Naive thymus-derived CD8-positive, alpha-beta T cell (primary cell): ENCODE results near the gene ECHS1. TPM values are rescaled to one million over a fixed set of nuclear protein-coding genes. Genes with fewer than 3 reads are reported as not detected.

Experiments
- ATAC-seq, 2 donors: fragments of 150-1000 bp; cut with Tn5 transposase in 1 of 2; sonication (Bioruptor Pico), chemical (Tn5 transposase) in 1 of 2; 1 replicate in 1 of 2; 2 replicates in 1 of 2; pipeline ENCODE4 v1.10.0; 2021; ENCODE audit warnings: mild to moderate bottlenecking in 2 of 2, moderate library complexity in 2 of 2
- POLR2A ChIA-PET: fragments of 350-600 bp; sonication (Branson Sonifier 250); formaldehyde crosslinking; loops from one replicate; lab custom pipeline; 2021; ENCODE audit warnings: antibody characterized with exemption; lab: Charles Lee
- DNase-seq, 10 donors: peaks; one replicate each; pipeline versions ENCODE4 v3.0.0 to v3.0.0-alpha.2; 2020 to 2022
- H3K27ac Mint-ChIP-seq, 10 donors: one replicate each; pipeline ENCODE4 v1.8.0; 2020 to 2022; ENCODE audit warnings: mild to moderate bottlenecking in 10 of 10, mixed read lengths in 10 of 10, moderate library complexity in 4 of 10, inconsistent platforms in 1 of 10
- H3K27me3 Mint-ChIP-seq, 5 donors: one replicate each; pipeline ENCODE4 v1.8.0; 2021 to 2022; ENCODE audit warnings: mixed read lengths in 5 of 5
- H3K36me3 Mint-ChIP-seq, 3 donors: one replicate each; pipeline ENCODE4 v1.8.0; 2020 to 2022; ENCODE audit warnings: mixed read lengths in 3 of 3, mild to moderate bottlenecking in 2 of 3, inconsistent platforms in 1 of 3
- H3K4me1 Mint-ChIP-seq, 4 donors: one replicate each; pipeline ENCODE4 v1.8.0; 2021 to 2022; ENCODE audit warnings: mixed read lengths in 4 of 4
- H3K4me3 Mint-ChIP-seq, 10 donors: one replicate each; pipeline ENCODE4 v1.8.0; 2020 to 2022; ENCODE audit warnings: mild to moderate bottlenecking in 10 of 10, mixed read lengths in 10 of 10, moderate library complexity in 6 of 10, inconsistent platforms in 1 of 10
- H3K9me3 Mint-ChIP-seq, 9 donors: one replicate each; pipeline ENCODE4 v1.8.0; 2020 to 2022; ENCODE audit warnings: mixed read lengths in 9 of 9, mild to moderate bottlenecking in 3 of 9, inconsistent platforms in 1 of 9, moderate library complexity in 1 of 9
- polyA plus RNA-seq, 3 donors: library from polyadenylated mRNA; unstranded; fragments of 300-500 nt; fragmentation: Illumina TruSeq; gene quantifications; one replicate each; pipeline ENCODE4 v1.2.3, GENCODE V29; 2021
- total RNA-seq, 8 experiments: library from RNA in 2 of 8; stranded (reverse) in 2 of 8; gene quantifications; one replicate each; pipeline ENCODE4 v1.2.3 and lab custom pipeline; 2021 to 2026

The ECHS1 gene
- total and polyA plus RNA-seq, 5 experiments from 2014 or later = 28.3 to 110 (median 103) TPM

- no peaks in the 10 kb centered on the region for H3K9me3 Mint-ChIP-seq
- H3K4me3 Mint-ChIP-seq = no peak overlapping the region
- ATAC-seq (no peak), DNase-seq (no peak)
- peaks cover 3 to 9% (median 5%) of the 10 kb centered on the region in 5 donors for H3K27me3 Mint-ChIP-seq
- peak overlapping the region in 1 of 10 donors; percentile 60 for H3K27ac Mint-ChIP-seq
- H3K36me3 Mint-ChIP-seq = no peaks in the 10 kb centered on the region
- POLR2A ChIA-PET = interaction anchor here (1.0 kb wide), 1 partner anchor 9 kb away, joined by 12 read pairs; no protein-coding TSS in a partner anchor
- peaks cover 5 to 15% (median 7%) of the 10 kb centered on the region in 4 donors for H3K4me1 Mint-ChIP-seq
Measured at GRCh38 chr10:133353202-133353959, 19.8 kb downstream of the ECHS1 start.

GRCh38 chr10:133351408-133352318, 21.5 kb downstream of the ECHS1 start:
- H3K27me3 Mint-ChIP-seq = peaks cover 3 to 10% (median 5%) of the 10 kb centered on the region in 5 donors
- ATAC-seq = no peak
- peaks cover 5 to 16% (median 7%) of the 10 kb centered on the region in 4 donors for H3K4me1 Mint-ChIP-seq
- DNase-seq = no peak
- H3K27ac Mint-ChIP-seq = no peak overlapping the region
- H3K9me3 Mint-ChIP-seq = no peaks in the 10 kb centered on the region
- POLR2A ChIA-PET = interaction anchor here (1.0 kb wide), 1 partner anchor 8 kb away, joined by 12 read pairs; no protein-coding TSS in a partner anchor
- no peak overlapping the region for H3K4me3 Mint-ChIP-seq
- no peaks in the 10 kb centered on the region for H3K36me3 Mint-ChIP-seq

- peaks cover 2 to 17% (median 3%) of the 10 kb centered on the region in 4 donors for H3K4me1 Mint-ChIP-seq
- no peak overlapping the region for H3K27ac Mint-ChIP-seq
- no peaks in the 10 kb centered on the region for H3K36me3 Mint-ChIP-seq
- POLR2A ChIA-PET = no interaction called here
- no peak overlapping the region for H3K4me3 Mint-ChIP-seq
- DNase-seq = no peak
- H3K9me3 Mint-ChIP-seq = no peaks in the 10 kb centered on the region
- H3K27me3 Mint-ChIP-seq = peaks cover 3 to 17% (median 5%) of the 10 kb centered on the region in 5 donors
- ATAC-seq = no peak
Measured at GRCh38 chr10:133350950-133351329, 22.2 kb downstream of the ECHS1 start.

- no peak for ATAC-seq
- peaks cover 6 to 23% (median 10%) of the 10 kb centered on the region in 5 donors for H3K27me3 Mint-ChIP-seq
- H3K36me3 Mint-ChIP-seq = no peaks in the 10 kb centered on the region
- POLR2A ChIA-PET = no interaction called here
- H3K9me3 Mint-ChIP-seq = peaks cover 0 to 1% (median 0%) of the 10 kb centered on the region in 9 donors
- no peak overlapping the region for H3K27ac Mint-ChIP-seq
- H3K4me3 Mint-ChIP-seq = no peak overlapping the region
- peaks cover 0 to 21% (median 3%) of the 10 kb centered on the region in 4 donors for H3K4me1 Mint-ChIP-seq
- no peak for DNase-seq
Measured at GRCh38 chr10:133350283-133350949, 22.7 kb downstream of the ECHS1 start.

- H3K36me3 Mint-ChIP-seq = no peaks in the 10 kb centered on the region
- POLR2A ChIA-PET = no interaction called here
- DNase-seq (no peak), ATAC-seq (no peak)
- H3K27me3 Mint-ChIP-seq = peaks cover 11 to 31% (median 13%) of the 10 kb centered on the region in 5 donors
- H3K27ac Mint-ChIP-seq = no peak overlapping the region
- H3K4me1 Mint-ChIP-seq = peaks cover 0 to 21% (median 3%) of the 10 kb centered on the region in 4 donors
- peaks cover 0 to 2% (median 0%) of the 10 kb centered on the region in 9 donors for H3K9me3 Mint-ChIP-seq
- H3K4me3 Mint-ChIP-seq = no peak overlapping the region
Measured at GRCh38 chr10:133349577-133350011, 23.6 kb downstream of the ECHS1 start.

- peaks cover 13 to 35% (median 14%) of the 10 kb centered on the region in 5 donors for H3K27me3 Mint-ChIP-seq
- POLR2A ChIA-PET = no interaction called here
- no peak for DNase-seq
- ATAC-seq = no peak
- peaks cover 0 to 2% (median 0%) of the 10 kb centered on the region in 9 donors for H3K9me3 Mint-ChIP-seq
- H3K27ac Mint-ChIP-seq = peak overlapping the region in 1 of 10 donors; percentile 2
- H3K4me1 Mint-ChIP-seq = peaks cover 0 to 21% (median 3%) of the 10 kb centered on the region in 4 donors
- no peak overlapping the region for H3K4me3 Mint-ChIP-seq
- H3K36me3 Mint-ChIP-seq = no peaks in the 10 kb centered on the region
Measured at GRCh38 chr10:133349160-133349568, 24.0 kb downstream of the ECHS1 start.

- Mint-ChIP-seq H3K4me3 (no peak overlapping the region), H3K27ac (no peak overlapping the region), H3K36me3 (no peaks in the 10 kb centered on the region), H3K27me3 (peaks cover 18 to 48% (median 21%) of the 10 kb centered on the region in 5 donors), H3K9me3 (peaks cover 0 to 2% (median 0%) of the 10 kb centered on the region in 9 donors), H3K4me1 (peaks cover 0 to 24% (median 3%) of the 10 kb centered on the region in 4 donors)
- DNase-seq (no peak), ATAC-seq (no peak)
- POLR2A ChIA-PET = interaction anchor here (0.6 kb wide), 1 partner anchor 532 kb away, joined by 4 read pairs; no protein-coding TSS in a partner anchor
Measured at GRCh38 chr10:133347710-133348517, 25.2 kb downstream of the ECHS1 start.

GRCh38 chr10:133346413-133346812, 26.7 kb downstream of the ECHS1 start:
- POLR2A ChIA-PET = interaction anchor here (0.7 kb wide), 1 partner anchor 43 kb away, joined by 3 read pairs; no protein-coding TSS in a partner anchor
- peak overlapping the region in 2 of 10 donors; percentile 38 to 71 for H3K27ac Mint-ChIP-seq

GRCh38 chr10:133344236-133344635, 28.9 kb downstream of the ECHS1 start:
- Mint-ChIP-seq H3K4me1 (peaks cover 0 to 17% (median 2%) of the 10 kb centered on the region in 4 donors), H3K4me3 (no peak overlapping the region), H3K9me3 (peaks cover 0 to 2% (median 0%) of the 10 kb centered on the region in 9 donors), H3K27ac (no peak overlapping the region), H3K36me3 (no peaks in the 10 kb centered on the region), H3K27me3 (peaks cover 23 to 51% (median 27%) of the 10 kb centered on the region in 5 donors)
- DNase-seq (no peak), ATAC-seq (no peak)
- POLR2A ChIA-PET = interaction anchor here (0.7 kb wide), 1 partner anchor 8 kb away, joined by 12 read pairs; no protein-coding TSS in a partner anchor

More at GRCh38 chr10:133346413-133346812, 26.7 kb downstream of the ECHS1 start:
- peaks cover 0 to 24% (median 3%) of the 10 kb centered on the region in 4 donors for H3K4me1 Mint-ChIP-seq
- no peaks in the 10 kb centered on the region for H3K36me3 Mint-ChIP-seq
- H3K9me3 Mint-ChIP-seq = peaks cover 0 to 2% (median 0%) of the 10 kb centered on the region in 9 donors
- ATAC-seq (no peak), DNase-seq (no peak)
- H3K27me3 Mint-ChIP-seq = peaks cover 23 to 55% (median 27%) of the 10 kb centered on the region in 5 donors
- H3K4me3 Mint-ChIP-seq = peak overlapping the region in 1 of 10 donors; percentile 34

- Mint-ChIP-seq H3K27ac (no peak overlapping the region), H3K9me3 (peaks cover 0 to 2% (median 0%) of the 10 kb centered on the region in 9 donors), H3K4me1 (peaks cover 0 to 14% (median 0%) of the 10 kb centered on the region in 4 donors), H3K27me3 (peaks cover 19 to 46% (median 24%) of the 10 kb centered on the region in 5 donors), H3K4me3 (no peak overlapping the region), H3K36me3 (no peaks in the 10 kb centered on the region)
- DNase-seq (no peak), ATAC-seq (no peak)
- POLR2A ChIA-PET = interaction anchor here (0.7 kb wide), 1 partner anchor 9 kb away, joined by 12 read pairs; no protein-coding TSS in a partner anchor
Measured at GRCh38 chr10:133343558-133343957, 29.6 kb downstream of the ECHS1 start.

GRCh38 chr10:133342942-133343341, 30.2 kb downstream of the ECHS1 start:
- no peak overlapping the region for H3K27ac Mint-ChIP-seq
- POLR2A ChIA-PET = no interaction called here

More at GRCh38 chr10:133342942-133343341, 30.2 kb downstream of the ECHS1 start:
- ATAC-seq (no peak), DNase-seq (no peak)
- peaks cover 0 to 2% (median 0%) of the 10 kb centered on the region in 9 donors for H3K9me3 Mint-ChIP-seq
- H3K27me3 Mint-ChIP-seq = peaks cover 19 to 46% (median 24%) of the 10 kb centered on the region in 5 donors
- H3K36me3 Mint-ChIP-seq = no peaks in the 10 kb centered on the region
- H3K4me1 Mint-ChIP-seq = peaks cover 0 to 14% (median 0%) of the 10 kb centered on the region in 4 donors
- no peak overlapping the region for H3K4me3 Mint-ChIP-seq
